OCI-LY3 (cell line): ENCODE results near the gene UBE2R2.
A peak's percentile ranks its signal among the peaks of the same experiment; 100 is the strongest.

Experiments used
- H2AFZ ChIP-seq: fragments of 200-600, 300-600 bp; shearing (Covaris generic); 2 replicates; pipeline ENCODE4 v1.6.0; 2014; ENCODE audit warnings: antibody characterized with exemption, low read depth, low read length
- H3K27ac ChIP-seq: fragments of 200-600, 300-600 bp; sonication (generic); 2 replicates; pipeline ENCODE4 v1.5.1; 2014; ENCODE audit warnings: mild to moderate bottlenecking, low read length, moderate library complexity, mixed read lengths
- H3K27me3 ChIP-seq: fragments of 200-600, 300-600 bp; sonication (generic); 2 replicates; pipeline ENCODE4 v1.6.1; 2014; ENCODE audit warnings: low read depth, low read length, mixed read lengths
- H3K36me3 ChIP-seq: fragments of 200-600, 300-600 bp; sonication (generic); replicated peaks from 2 replicates; pipeline ENCODE3; 2014; ENCODE audit warnings: low read depth, low read length, mixed read lengths
- H3K4me1 ChIP-seq: fragments of 300-600, 200-600 bp; sonication (generic); 2 replicates; pipeline ENCODE4 v1.6.1; 2014; ENCODE audit warnings: low read length, mixed read lengths
- H3K4me2 ChIP-seq: fragments of 200-600, 300-600 bp; sonication (generic); 2 replicates; pipeline ENCODE4 v1.6.1; 2014; ENCODE audit warnings: low read length, mixed read lengths
- H3K4me3 ChIP-seq: fragments of 300-600, 200-600 bp; sonication (generic); 2 replicates; pipeline ENCODE4 v1.5.1; 2014; ENCODE audit warnings: antibody characterized with exemption, mild to moderate bottlenecking, low read length, moderate library complexity
- H3K79me2 ChIP-seq: fragments of 300-600, 200-600 bp; shearing (Covaris generic); 2 replicates; pipeline ENCODE4 v1.6.1; 2014; ENCODE audit warnings: mild to moderate bottlenecking, low read length, mixed read lengths
- H3K9ac ChIP-seq: fragments of 300-600, 200-600 bp; shearing (Covaris generic); 2 replicates; pipeline ENCODE4 v1.6.0; 2014; ENCODE audit warnings: mild to moderate bottlenecking, low read length, moderate library complexity
- H3K9me3 ChIP-seq: fragments of 200-600, 300-600 bp; shearing (Covaris generic); 2 replicates; pipeline ENCODE4 v1.6.1; 2014; ENCODE audit warnings: low read length, mixed read lengths; ENCODE audit not compliant: insufficient read depth
- H4K20me1 ChIP-seq: fragments of 200-600, 300-600 bp; sonication (generic); 2 replicates; pipeline ENCODE4 v1.6.1; 2016; ENCODE audit warnings: low read length, mixed read lengths; ENCODE audit not compliant: insufficient read depth
- CTCF ChIP-seq: fragments of 200-600, 300-600 bp; sonication (generic); IDR thresholded peaks from 2 replicates; pipeline ENCODE4 v1.5.1; 2014; ENCODE audit warnings: antibody characterized with exemption, low read length, low read depth
- EZH2phosphoT487 ChIP-seq: fragments of 200-600 bp; shearing (Covaris generic); IDR thresholded peaks from 2 replicates; pipeline ENCODE4 v1.6.1; 2018; ENCODE audit warnings: antibody characterized with exemption, mixed run types, low read depth

UBE2R2 gene

GRCh38 chr9:33778700-33779351 lies 38.1 kb upstream of the UBE2R2 start:
- H3K9me3 ChIP-seq = no peaks in the 10 kb centered on the region
- no peaks in the 10 kb centered on the region for H3K36me3 ChIP-seq
- no peaks in the 10 kb centered on the region for H3K27me3 ChIP-seq
- no peak overlapping the region for H3K4me2 ChIP-seq
- no peak overlapping the region for H3K4me3 ChIP-seq
- no peaks in the 10 kb centered on the region for H3K79me2 ChIP-seq
- peaks cover 5% of the 10 kb centered on the region; the same call in 1 of the 2 replicates for H3K4me1 ChIP-seq
- H3K9ac ChIP-seq = no peak overlapping the region
- H4K20me1 ChIP-seq = no peaks in the 10 kb centered on the region
- H3K27ac ChIP-seq = no peak overlapping the region
- no peak overlapping the region for H2AFZ ChIP-seq
- TF ChIP-seq CTCF (peak; percentile 67), EZH2phosphoT487 (no peak)

DNA sequence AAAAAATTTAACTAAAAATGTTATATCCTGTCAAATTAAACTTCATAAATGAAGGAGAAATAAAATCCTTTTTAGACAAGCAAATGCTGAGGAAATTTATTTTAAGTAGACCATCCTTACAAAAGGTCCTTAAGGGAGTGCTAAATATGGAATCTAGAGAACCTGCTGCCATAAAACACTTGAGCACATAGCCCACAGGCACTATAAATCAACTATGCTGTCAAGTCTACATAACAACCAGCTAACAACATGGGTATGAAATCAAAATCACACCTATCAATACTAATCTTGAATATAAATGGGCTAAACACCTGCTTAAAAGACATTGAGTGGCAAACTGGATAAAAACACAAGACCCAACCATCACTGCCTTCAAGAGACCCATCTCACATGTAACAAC lies 36.7 kb upstream of the UBE2R2 start:
- H2AFZ ChIP-seq = no peak overlapping the region
- H3K27ac ChIP-seq = no peak overlapping the region
- H3K4me3 ChIP-seq = no peak overlapping the region
- H3K4me2 ChIP-seq = no peak overlapping the region
- H4K20me1 ChIP-seq = no peaks in the 10 kb centered on the region
- H3K79me2 ChIP-seq = no peaks in the 10 kb centered on the region
- H3K9ac ChIP-seq = no peak overlapping the region
- no peaks in the 10 kb centered on the region for H3K9me3 ChIP-seq
- TF ChIP-seq CTCF (no peak), EZH2phosphoT487 (no peak)
- no peaks in the 10 kb centered on the region for H3K36me3 ChIP-seq
- H3K27me3 ChIP-seq = no peaks in the 10 kb centered on the region
- peaks cover 3% of the 10 kb centered on the region; the same call in 1 of the 2 replicates for H3K4me1 ChIP-seq

GRCh38 chr9:33781736-33782135 lies 35.2 kb upstream of the UBE2R2 start:
- Histone ChIP-seq H3K9ac (no peak overlapping the region), H3K9me3 (no peaks in the 10 kb centered on the region), H3K27me3 (peaks cover 4% of the 10 kb centered on the region; the same call in 1 of the 2 replicates), H2AFZ (no peak overlapping the region), H3K79me2 (no peaks in the 10 kb centered on the region), H3K4me3 (no peak overlapping the region), H4K20me1 (no peaks in the 10 kb centered on the region), H3K4me2 (no peak overlapping the region), H3K36me3 (no peaks in the 10 kb centered on the region), H3K27ac (no peak overlapping the region), H3K4me1 (peaks cover 3% of the 10 kb centered on the region; the same call in 1 of the 2 replicates)
- TF ChIP-seq CTCF = no peak
- no peak for TF ChIP-seq EZH2phosphoT487

GRCh38 chr9:33782395-33783152 lies 34.4 kb upstream of the UBE2R2 start:
- Histone ChIP-seq H3K4me1 (peaks cover 3% of the 10 kb centered on the region; the same call in 1 of the 2 replicates), H3K79me2 (no peaks in the 10 kb centered on the region), H3K4me2 (no peak overlapping the region), H4K20me1 (no peaks in the 10 kb centered on the region), H3K9me3 (no peaks in the 10 kb centered on the region), H3K27ac (no peak overlapping the region), H3K9ac (no peak overlapping the region), H3K4me3 (no peak overlapping the region), H3K36me3 (no peaks in the 10 kb centered on the region), H3K27me3 (peaks cover 7% of the 10 kb centered on the region; the same call in 1 of the 2 replicates), H2AFZ (no peak overlapping the region)
- TF ChIP-seq CTCF (no peak), EZH2phosphoT487 (no peak)
